GM18868 (cell line): Measurements from ENCODE around the gene CDC42BPG.
"Not testable (repeated sequence)": the region's sequence is repeated elsewhere in the genome, so short reads cannot be mapped to it uniquely, and the experiment has no call there.

Experiments used
- ATAC-seq: cut with Tn5 transposase; IDR thresholded peaks from one replicate; pipeline ENCODE4 v1.9.1; 2021; ENCODE audit warnings: mild to moderate bottlenecking, moderate library complexity; ENCODE audit not compliant: unreplicated experiment

CDC42BPG gene

GRCh38 chr11:64849598-64850356, 5.3 kb upstream of the CDC42BPG start:
- ATAC-seq: no peak

DNA sequence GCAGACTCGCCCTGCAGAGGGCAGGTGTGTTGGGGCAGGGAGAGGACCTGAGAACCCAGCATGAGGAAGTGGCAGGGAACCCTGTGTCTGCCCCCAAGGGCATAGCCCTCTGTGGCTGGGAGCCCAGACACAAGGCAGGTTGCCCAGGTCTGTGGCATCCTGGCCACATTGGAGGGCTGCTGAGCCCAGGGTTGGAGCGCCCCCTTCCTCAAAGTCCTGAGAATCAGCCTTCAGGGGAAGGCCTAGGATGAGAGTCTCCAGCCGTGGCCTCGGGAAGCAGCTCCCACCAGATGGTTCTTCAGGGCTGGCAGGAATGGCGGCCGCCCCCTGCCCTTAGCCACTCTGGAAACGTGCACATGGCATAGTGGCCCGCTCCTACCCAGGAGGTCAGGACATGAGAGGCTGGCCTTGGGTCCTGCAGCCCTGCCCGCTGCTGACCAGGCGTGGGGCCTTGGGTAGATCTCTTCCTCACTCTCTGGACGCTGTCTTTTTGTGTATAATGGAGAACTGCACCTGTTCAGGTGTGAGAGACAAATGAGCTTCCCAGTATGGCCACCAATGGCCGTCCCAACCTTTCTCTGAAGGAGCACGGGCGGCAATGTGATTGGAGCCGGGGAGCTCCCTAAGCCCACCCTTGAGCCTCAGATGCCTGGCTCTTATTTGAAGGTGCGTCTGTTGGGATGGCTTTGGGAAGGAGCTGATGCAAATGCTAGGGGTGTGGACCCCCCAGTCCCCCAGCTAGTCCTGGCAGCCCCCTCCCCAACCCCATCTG, 4.6 kb upstream of the CDC42BPG start:
- ATAC-seq: no peak

DNA sequence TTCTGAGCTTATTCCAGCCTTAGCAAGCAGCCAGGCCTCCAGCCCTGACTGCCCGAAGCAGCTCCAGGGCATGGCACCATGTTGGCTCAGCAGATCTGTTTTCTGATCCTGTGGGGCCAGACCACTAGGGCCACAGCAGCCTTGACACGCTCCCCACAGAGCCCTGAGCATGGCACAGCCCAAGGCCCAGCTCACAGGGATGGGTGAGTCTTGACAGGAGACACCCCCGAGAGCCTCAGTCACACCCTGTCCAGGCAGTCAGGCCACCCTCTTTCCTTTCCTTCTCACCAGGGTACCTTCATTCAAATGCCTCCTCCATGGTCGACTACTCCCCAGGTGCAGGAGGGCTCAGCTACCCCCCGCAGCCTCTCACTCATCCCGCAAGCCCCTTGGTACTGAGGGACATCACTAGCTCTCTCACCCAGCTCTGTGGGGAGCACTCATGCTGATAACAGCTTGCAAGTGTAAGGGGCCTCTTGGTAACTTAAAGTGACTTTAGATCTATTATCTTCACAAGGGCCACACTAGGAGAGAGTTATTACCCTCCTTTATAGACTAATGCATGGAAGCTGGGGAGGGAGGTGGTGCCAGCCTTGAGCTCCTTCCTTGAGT, 3.9 kb upstream of the CDC42BPG start:
- ATAC-seq: no peak

- ATAC-seq: no peak
Measured at GRCh38 chr11:64846998-64847666, 2.7 kb upstream of the CDC42BPG start.

GRCh38 chr11:64845776-64846129, 1.3 kb upstream of the CDC42BPG start:
- ATAC-seq: not testable (repeated sequence)

GRCh38 chr11:64845129-64845775, 799 bp upstream of the CDC42BPG start:
- no peak for ATAC-seq

DNA sequence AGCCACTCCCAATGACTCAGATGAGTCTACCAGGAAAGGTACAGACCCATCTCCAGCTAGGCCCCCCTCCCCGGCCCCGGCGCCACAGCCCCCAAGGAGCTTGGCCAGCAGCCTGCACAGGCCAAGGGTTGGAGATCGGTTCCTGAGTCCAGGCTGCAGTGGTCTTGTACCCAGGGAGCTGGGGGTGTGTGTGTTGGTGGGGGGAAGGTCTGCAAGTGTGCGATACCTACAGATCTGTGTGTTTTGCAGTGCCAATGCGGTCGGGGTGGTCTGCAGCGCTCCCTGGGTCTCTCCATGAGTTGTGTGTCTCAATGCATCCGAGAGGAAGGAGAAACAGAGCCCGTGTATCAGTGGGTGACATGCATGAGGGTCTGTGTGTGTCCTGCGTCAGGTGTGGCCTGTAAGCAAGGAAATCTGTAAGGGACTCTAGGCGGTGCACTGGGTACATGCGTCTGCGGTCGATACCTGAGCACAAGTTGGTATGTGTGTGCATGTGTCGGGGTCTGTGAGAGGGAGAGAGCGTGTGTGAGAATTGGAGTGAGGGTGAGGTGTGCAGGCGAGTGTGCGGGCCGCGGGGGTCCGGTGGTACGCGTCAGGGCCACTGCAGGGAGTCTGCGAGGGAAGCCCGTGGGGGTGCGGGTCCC, 645 bp downstream of the CDC42BPG start:
- no peak for ATAC-seq

- ATAC-seq: no peak
Measured at GRCh38 chr11:64842851-64843685, 1.4 kb downstream of the CDC42BPG start.

DNA sequence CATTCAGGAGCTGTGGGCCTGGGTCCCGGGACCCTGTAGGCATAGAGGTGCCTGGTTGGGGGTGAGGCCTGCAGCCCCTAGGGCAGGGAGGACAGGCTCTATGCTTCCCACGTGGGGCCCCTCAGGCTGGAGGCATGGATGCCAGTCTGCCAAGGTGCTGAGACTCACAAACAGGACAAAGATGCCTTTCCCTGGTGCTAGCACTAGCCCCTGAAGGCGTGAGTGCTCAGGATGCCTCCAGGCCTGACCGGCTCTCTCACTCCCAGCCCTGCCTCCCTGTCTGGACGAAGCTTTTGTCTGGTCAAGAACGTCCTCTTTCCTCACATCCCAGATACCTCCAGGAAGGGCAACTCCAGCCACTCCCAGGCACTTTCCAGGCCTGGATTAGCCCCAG, 2.1 kb downstream of the CDC42BPG start:
- ATAC-seq: no peak

DNA sequence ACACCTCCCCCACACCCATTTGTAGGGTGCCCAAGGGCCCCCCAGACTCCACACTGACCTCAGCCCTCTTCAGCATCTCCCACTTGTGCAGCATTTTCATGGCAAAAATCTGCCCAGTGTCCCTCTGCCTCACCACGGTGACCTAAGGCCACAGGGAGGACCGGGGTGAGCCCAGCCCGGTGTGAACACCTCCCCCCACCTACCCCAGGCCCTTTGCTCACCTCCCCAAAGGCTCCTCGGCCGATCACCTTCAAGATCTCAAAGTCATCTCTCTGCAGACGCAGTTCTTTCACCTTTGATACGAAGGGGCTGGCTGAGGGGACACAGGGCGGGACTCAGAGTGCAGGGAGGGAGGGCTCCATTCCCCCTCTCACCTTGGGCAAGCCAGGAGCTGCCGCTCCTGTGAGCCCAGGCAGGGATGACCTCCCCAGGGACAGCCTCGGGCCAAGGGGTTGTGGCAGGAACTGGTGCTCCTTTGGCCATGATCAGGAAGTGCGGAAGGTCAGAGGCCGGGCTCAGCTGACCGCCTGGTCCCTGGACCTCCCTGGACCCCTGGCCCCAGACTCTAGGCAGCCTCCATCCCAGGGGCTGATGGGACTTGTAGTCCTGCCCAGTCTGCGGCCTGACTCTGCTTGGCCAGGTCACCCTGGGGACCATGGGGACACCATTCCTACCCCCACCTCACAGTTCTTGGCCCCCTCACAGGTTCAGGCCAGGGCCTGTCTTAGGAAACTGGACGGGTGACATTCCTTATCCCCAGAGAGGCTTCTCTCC, 2.7 kb downstream of the CDC42BPG start:
- no peak for ATAC-seq

DNA sequence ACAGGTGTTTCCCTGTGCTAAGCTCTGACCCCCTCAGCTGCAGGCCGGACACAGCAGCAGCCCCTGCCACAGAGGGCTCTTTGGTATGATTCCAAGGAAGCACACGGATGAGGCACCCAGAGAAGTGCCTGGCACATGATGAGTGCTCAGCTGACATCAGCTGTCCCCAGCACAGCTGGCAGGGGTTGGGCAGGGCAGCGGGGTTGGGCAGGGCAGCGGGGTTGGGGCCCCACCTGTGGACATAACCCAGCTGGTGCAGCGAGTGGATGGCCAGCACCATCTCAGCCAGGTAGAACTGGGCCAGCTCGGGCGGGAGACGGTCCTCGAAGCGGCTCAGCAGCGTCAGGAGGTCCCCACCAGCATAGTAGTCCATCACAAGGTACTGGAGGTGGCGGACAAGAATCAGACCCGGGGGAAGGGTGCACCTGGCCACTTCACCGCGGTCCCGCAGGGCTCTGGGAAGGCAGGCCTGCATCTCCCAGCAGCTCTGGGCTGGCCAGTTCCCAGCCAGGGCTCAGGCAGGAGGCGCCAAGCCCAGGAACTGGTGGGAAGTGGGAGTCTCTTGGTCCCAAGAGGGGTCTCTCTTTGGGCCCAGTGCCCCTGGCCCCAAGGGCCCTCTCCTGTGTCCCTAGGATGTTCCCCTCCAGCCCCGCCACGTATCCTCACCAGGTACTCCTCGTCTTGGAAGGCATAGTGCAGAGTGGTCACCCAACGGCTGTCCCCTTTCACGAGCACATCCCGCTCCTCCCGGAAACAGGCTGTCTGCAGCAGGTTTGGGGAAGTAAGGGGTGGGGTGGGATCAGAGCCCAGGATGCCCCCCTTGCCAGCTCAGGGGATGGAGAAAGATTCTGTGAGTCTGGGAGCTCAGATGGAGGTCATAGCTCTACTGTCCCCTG, 4.3 kb downstream of the CDC42BPG start:
- no peak for ATAC-seq

DNA sequence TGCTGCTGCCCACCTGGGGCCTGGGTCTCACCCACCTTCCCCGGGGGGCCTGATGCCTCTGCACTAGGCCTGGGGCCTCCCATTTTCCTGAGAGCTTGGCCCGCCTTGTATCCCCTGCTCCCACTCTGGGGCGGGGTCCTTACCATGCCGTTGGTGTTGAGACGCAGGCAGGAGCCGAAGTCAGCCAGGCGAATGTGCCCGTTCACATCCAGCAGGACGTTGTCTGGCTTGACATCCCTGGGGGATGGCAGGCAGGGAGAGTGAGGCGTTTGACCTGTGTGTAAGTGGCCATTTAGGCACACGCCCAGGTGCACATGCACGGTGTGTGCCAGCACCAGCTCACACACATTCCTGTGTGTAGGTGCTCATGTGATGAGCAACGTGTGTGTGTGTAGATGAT, 5.1 kb downstream of the CDC42BPG start:
- ATAC-seq: no peak

DNA sequence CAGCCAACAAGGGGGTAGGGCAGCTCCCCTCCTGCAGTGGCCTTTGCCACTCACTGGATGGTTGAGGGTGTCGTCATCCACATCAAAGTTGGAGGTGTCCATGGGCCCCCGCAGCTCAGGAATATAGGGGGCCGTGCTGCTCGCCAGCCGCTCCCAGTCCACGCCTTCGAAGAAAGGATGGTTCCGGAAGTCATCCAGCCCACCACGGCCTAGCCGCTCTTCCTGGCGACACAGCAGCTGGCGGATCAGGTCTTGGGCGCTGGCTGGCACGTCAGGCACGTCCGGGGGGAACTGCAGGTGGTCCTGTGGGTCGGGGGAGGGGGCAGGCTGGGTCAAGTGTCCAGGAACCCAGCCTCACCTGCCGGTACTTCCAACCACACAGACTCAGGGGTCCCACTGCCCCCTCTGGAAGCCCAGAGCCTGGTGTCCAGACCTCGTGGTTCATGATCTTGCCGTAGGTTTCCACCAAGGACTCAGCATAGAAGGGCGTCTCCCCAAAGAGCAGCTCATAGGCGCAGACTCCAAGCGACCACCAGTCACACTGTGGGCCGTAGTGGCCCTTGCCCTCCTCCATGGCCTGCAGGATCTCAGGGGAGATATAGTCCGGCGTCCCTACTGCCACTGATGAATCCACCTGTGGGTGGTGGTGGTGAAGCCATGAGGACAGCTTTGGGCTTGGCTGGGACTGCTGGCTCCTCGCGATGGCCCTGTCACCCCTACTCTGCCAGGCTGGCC, 5.7 kb downstream of the CDC42BPG start:
- ATAC-seq: no peak

DNA sequence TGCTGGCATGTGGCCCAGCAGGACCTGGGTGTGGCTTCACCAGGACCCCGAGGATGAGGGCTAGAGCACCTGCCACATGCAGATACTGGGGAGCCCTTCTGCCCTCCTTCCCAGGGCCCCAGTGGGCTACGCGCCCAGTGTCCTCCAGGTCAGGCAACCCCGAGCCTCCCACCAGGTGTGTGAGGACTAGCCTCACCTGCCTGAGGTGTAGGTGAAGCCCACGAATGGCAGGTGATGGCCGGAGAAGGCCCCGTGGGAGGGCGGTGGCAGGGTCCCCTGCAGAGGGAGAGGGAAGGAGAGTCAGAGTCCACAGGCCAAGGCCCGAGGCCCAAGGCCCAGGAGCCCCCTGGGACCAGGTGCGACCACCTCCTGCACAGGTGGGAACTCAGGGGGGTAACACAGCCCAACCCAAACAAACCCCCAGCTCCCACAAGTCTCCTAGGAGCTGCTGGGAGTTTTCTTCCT, 6.5 kb downstream of the CDC42BPG start:
- ATAC-seq: no peak

- ATAC-seq: no peak
Measured at GRCh38 chr11:64836448-64837072, 7.9 kb downstream of the CDC42BPG start.

DNA sequence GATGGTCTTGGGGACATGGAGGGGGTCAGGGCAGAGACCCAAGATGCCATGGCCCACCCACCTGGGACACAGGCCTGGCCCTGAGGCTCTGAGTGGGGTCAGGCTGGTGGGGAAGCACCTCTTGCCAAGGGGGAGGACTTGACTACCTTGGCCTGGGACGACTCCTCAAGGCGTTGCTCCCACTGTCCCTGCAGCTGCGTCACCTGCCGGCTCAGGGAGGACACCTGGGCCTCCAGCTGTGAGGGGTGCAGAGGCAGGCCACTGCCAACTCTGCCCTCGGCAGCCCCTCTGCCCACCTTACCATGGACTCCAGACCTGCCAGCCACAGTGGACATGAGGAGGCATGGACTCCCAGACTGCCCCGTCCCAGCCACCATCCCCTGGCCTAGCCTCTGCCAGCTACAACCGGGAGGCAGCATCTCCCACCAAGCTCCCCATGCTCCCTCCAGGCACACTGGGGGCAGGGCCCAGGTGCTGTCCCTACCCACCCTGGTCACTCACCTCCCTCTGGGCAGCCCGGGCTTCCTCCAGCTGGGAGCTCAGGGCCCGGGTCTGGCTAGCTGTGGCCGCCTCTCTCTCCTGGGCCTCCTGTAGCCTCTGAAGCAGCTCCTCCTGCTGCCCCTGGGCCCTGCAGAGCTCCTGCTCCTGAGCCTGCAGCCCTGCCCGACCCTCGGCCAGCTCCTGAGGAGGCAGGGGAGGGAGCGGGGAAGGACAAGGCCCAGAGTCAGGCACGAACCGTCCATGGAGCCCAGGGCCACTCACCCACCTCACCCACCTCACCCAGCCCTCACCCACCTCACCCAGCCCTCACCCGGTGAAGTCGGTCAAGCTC, 8.6 kb downstream of the CDC42BPG start:
- no peak for ATAC-seq
